Spleen (tissue), 7 donors: ENCODE measurements around the gene PHEX.

Source experiments
- POLR2A ChIP-seq, 3 donors: fragments of 450-650 bp; IDR thresholded peaks; one replicate each; pipeline ENCODE4 v1.5.1; 2017; ENCODE audit warnings: antibody characterized with exemption in 3 of 3, mild to moderate bottlenecking in 1 of 3
- POLR2AphosphoS5 ChIP-seq, 3 donors: sonication (generic); formaldehyde crosslinking; IDR thresholded peaks; one replicate each; pipeline ENCODE4 v1.5.1; 2017; ENCODE audit warnings: antibody characterized with exemption in 3 of 3
- TF ChIP-seq, protein P1 (sequence below), 11 experiments: fragments of 200-600 bp in 7 of 11; fragments of 450-650 bp in 4 of 11; sonication (generic) in 4 of 11; IDR thresholded peaks in 8 of 11; conservative IDR thresholded peaks in 3 of 11; 1 replicate in 7 of 11; 2 replicates in 4 of 11; pipeline versions ENCODE4 v1.4.0 to v1.8.0; 2016 to 2021; ENCODE audit warnings: antibody characterized with exemption in 11 of 11, inconsistent platforms in 4 of 11, mild to moderate bottlenecking in 1 of 11
- donor health status: DM: no; HTN: no; CAD: no; lungs with moderate emphysema.
- donor health status: DM: no; HTN: no; CAD: no.
- donor health status: DM: no; HTN: no; CAD: no.

DNA sequence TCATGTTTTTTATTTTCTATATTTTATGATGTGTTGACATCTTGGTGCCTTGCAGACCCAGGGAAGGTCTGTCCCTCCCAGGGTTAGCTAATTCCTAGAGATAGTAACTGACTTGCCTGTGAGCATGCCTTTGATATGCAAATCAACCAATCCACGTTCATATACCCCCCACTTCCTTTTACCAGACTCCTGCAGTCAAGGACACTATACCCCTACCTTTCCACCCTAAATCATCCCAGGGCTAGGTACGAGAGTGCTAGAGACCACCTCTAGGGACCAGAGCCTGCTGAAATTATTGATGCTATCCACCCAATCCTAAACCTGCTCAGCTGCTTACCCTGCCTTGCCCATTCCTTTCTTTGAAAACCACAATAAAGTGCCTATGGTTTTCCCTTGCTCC lies 7.5 kb upstream of the PHEX start:
- TF ChIP-seq, protein P1, sequence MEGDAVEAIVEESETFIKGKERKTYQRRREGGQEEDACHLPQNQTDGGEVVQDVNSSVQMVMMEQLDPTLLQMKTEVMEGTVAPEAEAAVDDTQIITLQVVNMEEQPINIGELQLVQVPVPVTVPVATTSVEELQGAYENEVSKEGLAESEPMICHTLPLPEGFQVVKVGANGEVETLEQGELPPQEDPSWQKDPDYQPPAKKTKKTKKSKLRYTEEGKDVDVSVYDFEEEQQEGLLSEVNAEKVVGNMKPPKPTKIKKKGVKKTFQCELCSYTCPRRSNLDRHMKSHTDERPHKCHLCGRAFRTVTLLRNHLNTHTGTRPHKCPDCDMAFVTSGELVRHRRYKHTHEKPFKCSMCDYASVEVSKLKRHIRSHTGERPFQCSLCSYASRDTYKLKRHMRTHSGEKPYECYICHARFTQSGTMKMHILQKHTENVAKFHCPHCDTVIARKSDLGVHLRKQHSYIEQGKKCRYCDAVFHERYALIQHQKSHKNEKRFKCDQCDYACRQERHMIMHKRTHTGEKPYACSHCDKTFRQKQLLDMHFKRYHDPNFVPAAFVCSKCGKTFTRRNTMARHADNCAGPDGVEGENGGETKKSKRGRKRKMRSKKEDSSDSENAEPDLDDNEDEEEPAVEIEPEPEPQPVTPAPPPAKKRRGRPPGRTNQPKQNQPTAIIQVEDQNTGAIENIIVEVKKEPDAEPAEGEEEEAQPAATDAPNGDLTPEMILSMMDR (IDR thresholded peaks at IDR 0.05 in 8 of 11, conservative IDR thresholded peaks at IDR 0.05 in 3 of 11) = no peak
- TF ChIP-seq POLR2A (IDR thresholded peaks at IDR 0.05) (no peak), POLR2AphosphoS5 (IDR thresholded peaks at IDR 0.05) (no peak)
